ENCODE data around the gene EPB41L3.

EPB41L3 gene

DNA sequence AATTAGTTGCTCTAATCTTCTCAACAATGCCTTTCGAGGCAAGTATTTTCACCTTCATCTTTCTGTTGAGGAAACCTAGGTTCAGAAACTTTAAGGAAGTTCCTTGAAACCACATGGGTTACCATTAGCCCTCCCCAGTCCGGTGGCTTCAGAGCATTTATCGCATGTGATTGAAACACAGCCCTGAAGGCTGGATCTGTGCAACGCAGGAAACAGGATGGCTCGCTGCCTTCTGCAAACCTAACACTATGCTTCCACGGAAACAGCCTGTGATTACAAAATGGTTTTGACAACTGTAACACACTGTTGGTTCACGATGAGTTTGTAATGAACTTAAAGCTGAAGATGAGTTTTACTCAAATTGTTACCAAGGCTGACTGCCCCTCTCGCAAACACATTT, 68.5 kb downstream of the EPB41L3 start:
- H3K79me2 ChIP-seq (ENCODE audit: insufficient read depth, low read depth) = no peaks in the 10 kb centered on the region
- no peak for TF ChIP-seq CTCF (conservative IDR thresholded peaks at IDR 0.05; ENCODE audit: low read depth, low read length)
- H3K27ac ChIP-seq = no peak overlapping the region
- H4K20me1 ChIP-seq (ENCODE audit: insufficient read depth) = no peaks in the 10 kb centered on the region
- H3K36me3 ChIP-seq (ENCODE audit: insufficient read depth) = no peaks in the 10 kb centered on the region
- no peak overlapping the region for H3K9ac ChIP-seq
- H3K4me2 ChIP-seq = no peak overlapping the region
- no peaks in the 10 kb centered on the region for H3K27me3 ChIP-seq (ENCODE audit: insufficient read depth, low read depth)
- H3K4me3 ChIP-seq (IDR thresholded peaks at IDR 0.05; ENCODE audit: insufficient read depth, low read depth, low read length) = no peak overlapping the region
- H3K4me1 ChIP-seq (ENCODE audit: low read depth, poor library complexity, severe bottlenecking) = no peaks in the 10 kb centered on the region
- no peak overlapping the region for H2AFZ ChIP-seq (ENCODE audit: low read depth)

DNA sequence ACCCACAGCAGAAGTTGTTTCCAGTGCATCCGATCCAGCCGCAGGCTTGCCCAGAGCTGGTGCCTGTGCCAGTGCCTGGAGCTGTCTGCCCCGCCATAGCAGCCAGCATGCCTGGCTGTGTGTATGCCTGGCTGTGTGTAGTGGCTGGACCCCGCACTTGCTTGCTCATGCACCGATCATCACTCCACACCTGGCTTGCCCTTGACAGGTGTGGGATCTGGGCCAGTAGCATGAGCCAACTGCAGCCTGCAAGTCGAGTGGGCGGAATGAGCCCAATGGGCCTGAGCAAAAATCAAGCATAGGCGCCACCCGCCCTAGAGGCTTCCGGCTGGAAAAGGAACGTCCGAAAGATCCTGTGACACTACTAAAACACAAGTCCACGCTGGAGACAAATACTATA, 74.5 kb downstream of the EPB41L3 start:
- Histone ChIP-seq H3K4me1 (ENCODE audit: low read depth, poor library complexity, severe bottlenecking) (no peaks in the 10 kb centered on the region), H3K27me3 (ENCODE audit: insufficient read depth, low read depth) (no peaks in the 10 kb centered on the region), H3K4me2 (no peak overlapping the region), H3K9ac (no peak overlapping the region), H4K20me1 (ENCODE audit: insufficient read depth) (no peaks in the 10 kb centered on the region), H3K4me3 (IDR thresholded peaks at IDR 0.05; ENCODE audit: insufficient read depth, low read depth, low read length) (no peak overlapping the region), H3K79me2 (ENCODE audit: insufficient read depth, low read depth) (no peaks in the 10 kb centered on the region), H3K36me3 (ENCODE audit: insufficient read depth) (no peaks in the 10 kb centered on the region), H2AFZ (ENCODE audit: low read depth) (no peak overlapping the region), H3K27ac (no peak overlapping the region)
- no peak for TF ChIP-seq CTCF (conservative IDR thresholded peaks at IDR 0.05; ENCODE audit: low read depth, low read length)

GRCh38 chr18:5468394-5468793, 75.4 kb downstream of the EPB41L3 start:
- no peak for TF ChIP-seq CTCF (conservative IDR thresholded peaks at IDR 0.05; ENCODE audit: low read depth, low read length)
- H3K27ac ChIP-seq = no peak overlapping the region

GRCh38 chr18:5467671-5468070, 76.1 kb downstream of the EPB41L3 start:
- TF ChIP-seq CTCF (conservative IDR thresholded peaks at IDR 0.05; ENCODE audit: low read depth, low read length) = no peak
- no peak overlapping the region for H3K9ac ChIP-seq
- H3K79me2 ChIP-seq (ENCODE audit: insufficient read depth, low read depth) = no peaks in the 10 kb centered on the region
- H3K36me3 ChIP-seq (ENCODE audit: insufficient read depth) = no peaks in the 10 kb centered on the region
- H3K27me3 ChIP-seq (ENCODE audit: insufficient read depth, low read depth) = no peaks in the 10 kb centered on the region
- H2AFZ ChIP-seq (ENCODE audit: low read depth) = no peak overlapping the region
- no peak overlapping the region for H3K4me2 ChIP-seq
- H3K27ac ChIP-seq = no peak overlapping the region
- H3K4me3 ChIP-seq (IDR thresholded peaks at IDR 0.05; ENCODE audit: insufficient read depth, low read depth, low read length) = no peak overlapping the region
- H4K20me1 ChIP-seq (ENCODE audit: insufficient read depth) = no peaks in the 10 kb centered on the region
- H3K4me1 ChIP-seq (ENCODE audit: low read depth, poor library complexity, severe bottlenecking) = no peaks in the 10 kb centered on the region

More at GRCh38 chr18:5468394-5468793, 75.4 kb downstream of the EPB41L3 start:
- Histone ChIP-seq H4K20me1 (ENCODE audit: insufficient read depth) (no peaks in the 10 kb centered on the region), H3K4me1 (ENCODE audit: low read depth, poor library complexity, severe bottlenecking) (no peaks in the 10 kb centered on the region), H3K79me2 (ENCODE audit: insufficient read depth, low read depth) (no peaks in the 10 kb centered on the region), H3K27me3 (ENCODE audit: insufficient read depth, low read depth) (no peaks in the 10 kb centered on the region), H3K9ac (no peak overlapping the region), H3K4me2 (no peak overlapping the region), H3K4me3 (IDR thresholded peaks at IDR 0.05; ENCODE audit: insufficient read depth, low read depth, low read length) (no peak overlapping the region), H3K36me3 (ENCODE audit: insufficient read depth) (no peaks in the 10 kb centered on the region), H2AFZ (ENCODE audit: low read depth) (no peak overlapping the region)
